Tibial nerve (tissue), 4 donors: ENCODE data around the gene NCOR1. TPM values are rescaled to one million over a fixed set of nuclear protein-coding genes. Genes with fewer than 3 reads are reported as not detected.

Experiments
- DNase-seq, 2 donors: peaks; one replicate each; pipeline ENCODE4 v3.0.0-alpha.2; 2019; ENCODE audit warnings: low spot score in 2 of 2
- H3K27ac ChIP-seq, 4 donors: fragments of 200-600 bp; sonication (generic) in 3 of 4; one replicate each; pipeline ENCODE4 v1.5.1; 2017 to 2019; ENCODE audit warnings: mild to moderate bottlenecking in 1 of 4
- H3K27me3 ChIP-seq, 2 donors: fragments of 200-600 bp; sonication (generic) in 1 of 2; one replicate each; pipeline versions ENCODE4 v1.5.1 to v1.6.0; 2017 to 2019
- H3K36me3 ChIP-seq, 3 donors: fragments of 200-600 bp; sonication (generic); one replicate each; pipeline ENCODE4 v1.5.1; 2018 to 2019
- H3K4me1 ChIP-seq, 4 donors: fragments of 200-600 bp; sonication (generic) in 3 of 4; one replicate each; pipeline ENCODE4 v1.5.1; 2017 to 2019
- H3K4me3 ChIP-seq, 4 donors: fragments of 200-600 bp; sonication (generic) in 3 of 4; one replicate each; pipeline ENCODE4 v1.5.1; 2017 to 2019; ENCODE audit warnings: mild to moderate bottlenecking in 1 of 4, moderate library complexity in 1 of 4
- H3K9me3 ChIP-seq, 4 donors: fragments of 200-600 bp; sonication (generic) in 3 of 4; one replicate each; pipeline ENCODE4 v1.5.1; 2017 to 2019
- CTCF ChIP-seq, 5 experiments: fragments of 200-600 bp in 3 of 5; fragments of 450-650 bp in 2 of 5; sonication (generic) in 3 of 5; IDR thresholded peaks; one replicate each; pipeline ENCODE4 v1.5.1; 2016 to 2019; ENCODE audit warnings: antibody characterized with exemption in 5 of 5, mild to moderate bottlenecking in 3 of 5, moderate library complexity in 2 of 5
- EP300 ChIP-seq, 2 donors: sonication (generic); formaldehyde crosslinking; IDR thresholded peaks; one replicate each; pipeline ENCODE4 v1.6.1; 2017; ENCODE audit warnings: antibody characterized with exemption in 2 of 2, mild to moderate bottlenecking in 1 of 2
- POLR2A ChIP-seq, 2 donors: fragments of 450-650 bp; IDR thresholded peaks; one replicate each; pipeline ENCODE4 v1.6.1; 2017; ENCODE audit warnings: antibody characterized with exemption in 2 of 2, mild to moderate bottlenecking in 2 of 2, moderate library complexity in 2 of 2
- WGBS, 2 donors: methylation state at CpG; one replicate each; pipeline ENCODE4 v1.1.5; 2018; 5-methylcytosine and 5-hydroxymethylcytosine counted together
- total RNA-seq, 4 donors: library from RNA; depleted of rRNA; stranded (reverse); fragments of >200 nt; gene quantifications; one replicate each; pipeline ENCODE4 v1.1.0, GENCODE V29; 2016

NCOR1 gene
- total RNA-seq, 4 donors from 2014 or later = 115 to 248 (median 169) TPM

DNA sequence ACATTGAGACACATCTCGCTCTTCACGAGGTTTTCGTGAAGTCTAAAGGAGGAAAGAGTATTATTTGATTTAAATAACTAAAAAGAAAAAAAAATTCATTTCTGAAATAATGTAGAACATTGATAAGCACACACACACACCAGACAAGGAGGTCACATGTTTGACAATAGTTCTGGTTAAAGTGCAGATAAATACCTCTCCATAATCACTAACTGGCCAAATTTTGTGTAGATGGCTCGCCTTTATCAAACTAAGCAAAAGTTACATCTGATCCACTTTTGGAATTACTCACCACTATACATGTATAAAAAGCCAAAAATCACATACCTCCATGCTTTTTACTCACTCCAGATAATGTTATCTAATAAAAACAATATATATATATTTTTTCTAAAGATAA is 106.5 kb downstream of the NCOR1 start:
- Histone ChIP-seq H3K4me1 (peaks cover 0 to 11% (median 2%) of the 10 kb centered on the region in 4 donors), H3K27ac (no peak overlapping the region), H3K27me3 (no peaks in the 10 kb centered on the region), H3K9me3 (no peaks in the 10 kb centered on the region), H3K4me3 (no peak overlapping the region), H3K36me3 (peaks cover 0 to 43% (median 6%) of the 10 kb centered on the region in 3 donors)
- TF ChIP-seq POLR2A (IDR thresholded peaks at IDR 0.05) = no peak
- no peak for TF ChIP-seq EP300 (IDR thresholded peaks at IDR 0.05)
- TF ChIP-seq CTCF (IDR thresholded peaks at IDR 0.05) = no peak
- 97 to 98% methylated on average over 4 of the region's 4 CpGs for WGBS, 2 donors
- DNase-seq = no peak

- H3K36me3 ChIP-seq = peaks cover 0 to 43% (median 6%) of the 10 kb centered on the region in 3 donors
- H3K27ac ChIP-seq = no peak overlapping the region
- no peaks in the 10 kb centered on the region for H3K9me3 ChIP-seq
- H3K27me3 ChIP-seq = no peaks in the 10 kb centered on the region
- TF ChIP-seq POLR2A (IDR thresholded peaks at IDR 0.05) (no peak), EP300 (IDR thresholded peaks at IDR 0.05) (no peak), CTCF (IDR thresholded peaks at IDR 0.05) (no peak)
- WGBS, 2 donors = 94 to 95% methylated on average over 1 of the region's 1 CpG
- DNase-seq = no peak
- H3K4me1 ChIP-seq = peaks cover 0 to 11% (median 2%) of the 10 kb centered on the region in 4 donors
- no peak overlapping the region for H3K4me3 ChIP-seq
Measured at GRCh38 chr17:16108386-16108785, 106.9 kb downstream of the NCOR1 start.

- Histone ChIP-seq H3K4me1 (peaks cover 0 to 11% (median 2%) of the 10 kb centered on the region in 4 donors), H3K9me3 (no peaks in the 10 kb centered on the region), H3K27ac (peak overlapping the region in 1 of 4 donors; percentile 53), H3K36me3 (peaks cover 0 to 40% (median 2%) of the 10 kb centered on the region in 3 donors), H3K4me3 (no peak overlapping the region), H3K27me3 (no peaks in the 10 kb centered on the region)
- DNase-seq = no peak
- WGBS, 2 donors = 90 to 95% methylated on average over 8 of the region's 8 CpGs
- TF ChIP-seq EP300 (IDR thresholded peaks at IDR 0.05) (no peak), POLR2A (IDR thresholded peaks at IDR 0.05) (no peak), CTCF (IDR thresholded peaks at IDR 0.05) (no peak)
Measured at GRCh38 chr17:16107165-16107770, 108.1 kb downstream of the NCOR1 start.

GRCh38 chr17:16106161-16106891 is 109.0 kb downstream of the NCOR1 start:
- Histone ChIP-seq H3K27ac (peak overlapping the region in 2 of 4 donors; percentile 45 to 53), H3K4me1 (peaks cover 0 to 11% (median 2%) of the 10 kb centered on the region in 4 donors), H3K4me3 (no peak overlapping the region), H3K36me3 (peaks cover 0 to 47% (median 0%) of the 10 kb centered on the region in 3 donors), H3K9me3 (no peaks in the 10 kb centered on the region), H3K27me3 (no peaks in the 10 kb centered on the region)
- WGBS, 2 donors = 24 to 26% methylated on average over 1 of the region's 1 CpG
- no peak for DNase-seq
- TF ChIP-seq POLR2A (IDR thresholded peaks at IDR 0.05) = no peak
- no peak for TF ChIP-seq CTCF (IDR thresholded peaks at IDR 0.05)
- TF ChIP-seq EP300 (IDR thresholded peaks at IDR 0.05) = no peak

DNA sequence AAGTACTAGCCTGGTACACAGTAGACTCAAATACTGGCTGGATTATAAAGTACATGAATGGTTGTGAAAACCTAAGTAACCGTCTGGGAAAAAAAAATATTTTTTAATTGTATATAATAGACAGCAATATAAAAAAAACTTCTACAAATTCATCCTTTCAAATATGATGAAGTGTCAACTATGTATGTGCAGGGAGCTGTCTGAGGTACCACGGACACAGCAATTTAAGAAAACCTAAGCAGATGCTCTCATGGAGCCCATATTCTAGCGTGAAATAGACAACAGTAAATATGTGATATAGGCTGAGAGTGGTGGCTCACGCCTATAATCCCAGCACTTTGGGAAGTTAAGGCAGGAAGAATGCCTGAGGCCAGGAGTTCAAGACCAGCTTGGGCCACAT is 111.1 kb downstream of the NCOR1 start:
- Histone ChIP-seq H3K4me1 (peaks cover 0 to 11% (median 2%) of the 10 kb centered on the region in 4 donors), H3K9me3 (no peaks in the 10 kb centered on the region), H3K36me3 (peaks cover 0 to 59% (median 0%) of the 10 kb centered on the region in 3 donors), H3K27ac (no peak overlapping the region), H3K4me3 (no peak overlapping the region), H3K27me3 (no peaks in the 10 kb centered on the region)
- WGBS, 2 donors = 90 to 95% methylated on average over 4 of the region's 4 CpGs
- TF ChIP-seq CTCF (IDR thresholded peaks at IDR 0.05) = no peak
- no peak for TF ChIP-seq EP300 (IDR thresholded peaks at IDR 0.05)
- DNase-seq = no peak
